ENCODE data around the gene GLS2.
"Not testable (repeated sequence)": the region's sequence is repeated elsewhere in the genome, so short reads cannot be mapped to it uniquely, and the experiment has no call there.

The GLS2 gene

DNA sequence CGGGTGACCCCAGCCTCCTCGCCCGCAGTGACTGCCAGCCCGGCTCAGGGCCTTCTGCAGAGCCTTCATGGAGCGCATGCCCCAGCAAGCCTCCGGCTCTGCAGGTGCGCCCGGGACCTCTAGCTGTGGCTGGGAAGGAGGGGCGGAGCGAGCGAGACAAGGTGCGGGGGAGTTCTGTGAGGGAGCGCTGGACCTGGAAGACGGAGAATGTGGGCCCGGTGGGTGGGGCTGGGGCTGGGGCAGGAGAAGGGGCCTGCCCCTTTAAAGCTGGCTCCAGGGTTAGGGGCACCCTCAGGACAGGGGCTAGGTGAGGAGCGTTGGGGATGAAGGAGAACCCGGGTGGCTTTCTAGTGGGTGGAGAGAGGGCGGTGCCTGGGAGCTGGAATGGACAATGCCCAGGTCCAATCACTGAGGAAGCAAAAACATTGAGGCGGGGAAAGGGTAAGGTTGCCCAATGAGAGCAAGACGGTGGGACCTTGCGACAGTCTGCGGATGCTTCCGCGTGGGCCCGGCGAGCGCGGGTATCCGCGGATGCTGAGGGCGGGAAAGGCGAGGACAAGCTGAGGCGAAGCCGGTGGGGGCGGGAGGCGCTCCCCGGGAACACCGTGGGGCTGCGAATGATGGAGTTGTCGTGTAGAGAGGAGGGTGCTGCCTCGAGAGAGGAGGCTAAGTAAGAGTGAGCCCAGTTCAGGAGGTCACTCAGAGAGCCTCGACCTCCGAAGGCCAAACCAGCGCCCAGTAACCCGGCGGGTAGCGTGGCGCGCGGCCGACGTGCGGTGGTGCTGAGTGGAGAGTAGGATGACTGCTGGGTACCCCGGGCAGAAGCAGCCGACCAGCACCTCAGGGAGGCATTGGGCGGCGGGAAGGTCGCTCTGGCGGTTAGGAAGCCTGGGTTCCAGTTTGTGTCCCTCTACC lies at the start of gene GLS2:
TSS of gene GLS2 (minus strand) at position 121 of the 915 bp plus-strand sequence. CDS start at position 78, 43 bp downstream.
- peak; percentile 82 for DNase-seq

DNA sequence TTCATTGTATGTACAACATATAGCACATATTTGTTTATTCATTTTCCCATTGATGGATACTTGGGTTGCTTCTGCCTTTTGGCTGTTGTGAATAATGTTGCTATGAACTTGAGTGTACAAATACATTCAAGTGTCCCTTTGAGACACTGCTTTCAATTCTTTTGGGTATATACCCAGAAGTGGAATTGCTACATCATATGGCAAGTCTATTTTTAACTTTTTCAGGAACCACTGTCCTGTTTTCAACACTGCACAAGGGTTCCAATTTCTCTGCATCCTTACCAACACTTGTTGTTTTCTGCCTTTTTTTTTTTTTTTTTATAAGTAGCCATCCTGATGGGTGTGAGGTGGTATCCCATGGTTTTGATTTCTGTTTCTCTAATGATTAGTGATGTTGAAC lies 49.6 kb upstream of the GLS2 start:
- no peak for DNase-seq

- DNase-seq: no peak
Observed at GRCh38 chr12:56530390-56531055, 42.6 kb upstream of the GLS2 start.

DNA sequence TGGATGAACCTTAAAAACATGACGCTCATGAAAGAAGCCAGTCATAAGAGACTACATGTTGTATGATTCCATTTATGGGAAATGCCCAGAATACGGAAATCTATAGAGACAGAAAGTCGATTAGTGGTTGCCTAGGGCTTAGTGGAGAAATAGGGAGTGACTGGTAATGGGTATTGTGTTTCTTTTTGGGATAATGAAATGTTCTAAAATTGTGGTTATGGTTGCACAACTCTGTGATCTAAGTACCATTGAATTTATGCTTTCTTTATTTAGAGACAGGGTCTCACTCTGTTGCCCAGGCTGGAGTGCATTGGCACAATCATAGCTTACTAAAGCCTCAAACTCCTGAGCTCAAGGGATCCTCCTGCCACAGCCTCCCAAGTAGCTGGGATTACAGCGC lies 41.7 kb upstream of the GLS2 start:
- DNase-seq: no peak

DNA sequence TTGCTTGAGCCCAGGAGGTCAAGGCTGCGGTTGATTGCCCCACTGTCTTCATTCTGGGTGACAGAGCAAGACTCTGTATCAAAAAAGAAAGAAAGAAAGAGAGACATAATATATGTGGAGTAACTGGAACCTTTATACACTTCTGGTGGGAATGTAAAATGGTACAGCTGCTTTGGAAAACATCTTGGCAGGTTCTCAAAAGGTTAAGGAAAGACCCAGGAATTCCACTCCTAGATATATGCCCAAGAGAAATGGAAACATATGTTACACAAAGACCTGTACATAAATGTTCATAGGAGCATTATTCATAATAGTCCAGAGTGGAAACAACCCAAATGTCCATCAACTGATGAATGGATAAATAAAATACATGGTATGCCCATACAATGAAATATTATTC lies 40.9 kb upstream of the GLS2 start:
- DNase-seq: no peak

DNA sequence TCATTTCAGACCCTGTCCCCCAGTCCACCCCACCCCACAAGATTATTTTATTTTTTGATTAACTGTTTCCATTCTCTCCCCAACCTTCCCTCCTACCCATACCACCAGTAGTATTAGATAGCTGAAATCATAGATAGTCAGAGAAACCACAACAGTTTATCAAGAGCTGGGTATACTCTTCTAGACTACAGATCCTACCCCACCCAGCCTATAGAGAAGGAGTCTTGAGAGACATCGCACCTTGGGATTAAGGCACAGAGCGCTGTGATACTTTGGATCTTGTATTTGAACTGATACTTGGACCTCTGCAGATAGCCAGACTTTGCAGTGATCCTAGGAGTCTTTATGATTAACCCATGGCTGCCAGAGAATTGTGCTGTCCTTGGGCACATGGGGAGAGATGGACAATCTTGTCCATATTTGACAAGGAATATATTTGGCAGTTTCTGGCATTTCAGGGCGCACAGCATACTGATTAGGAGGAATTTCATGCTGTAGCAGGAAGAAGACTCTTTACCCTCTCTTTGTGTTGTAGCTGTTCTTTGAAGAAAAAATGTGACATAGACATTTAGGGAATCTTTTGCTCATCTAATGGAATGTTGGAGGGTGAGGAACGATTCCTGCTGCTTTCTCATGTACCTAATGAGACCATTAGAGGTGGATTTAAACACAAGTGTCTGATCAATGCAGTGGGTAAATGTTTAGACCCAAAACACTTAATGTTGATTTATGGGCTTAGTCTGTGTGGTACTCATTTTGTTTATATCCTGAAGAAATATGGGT lies 34.6 kb upstream of the GLS2 start:
- DNase-seq: no peak

- peak; percentile 62 for DNase-seq
Observed at GRCh38 chr12:56521590-56522371, 33.8 kb upstream of the GLS2 start, which contains the start of gene RBMS2. Gene RBMS2, plus strand, starts transcription at chr12:56521820. Its CDS starts 204 bp downstream, at chr12:56522024.

DNA sequence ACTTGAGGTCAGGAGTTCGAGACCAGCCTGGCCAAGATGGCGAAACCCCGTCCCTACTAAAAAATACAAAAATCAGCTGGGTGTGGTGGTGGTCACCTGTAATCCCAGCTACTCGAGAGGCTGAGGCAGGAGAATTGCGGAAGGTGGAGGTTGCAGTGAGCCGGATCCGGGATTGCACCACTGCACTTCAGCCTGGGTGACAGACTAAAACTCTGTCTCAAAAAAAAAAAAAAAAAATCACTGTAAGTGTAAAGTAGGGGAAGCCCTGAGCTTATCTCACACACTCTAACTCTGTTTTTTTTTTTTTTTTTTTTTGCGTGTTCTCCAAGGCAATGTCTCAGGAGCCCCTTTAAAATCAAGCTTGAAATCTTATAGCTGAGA lies 33.2 kb upstream of the GLS2 start:
- no peak for DNase-seq

- DNase-seq: no peak
Observed at GRCh38 chr12:56520506-56520905, 32.5 kb upstream of the GLS2 start.

- DNase-seq: no peak
Observed at GRCh38 chr12:56520048-56520447, 32.1 kb upstream of the GLS2 start.

DNA sequence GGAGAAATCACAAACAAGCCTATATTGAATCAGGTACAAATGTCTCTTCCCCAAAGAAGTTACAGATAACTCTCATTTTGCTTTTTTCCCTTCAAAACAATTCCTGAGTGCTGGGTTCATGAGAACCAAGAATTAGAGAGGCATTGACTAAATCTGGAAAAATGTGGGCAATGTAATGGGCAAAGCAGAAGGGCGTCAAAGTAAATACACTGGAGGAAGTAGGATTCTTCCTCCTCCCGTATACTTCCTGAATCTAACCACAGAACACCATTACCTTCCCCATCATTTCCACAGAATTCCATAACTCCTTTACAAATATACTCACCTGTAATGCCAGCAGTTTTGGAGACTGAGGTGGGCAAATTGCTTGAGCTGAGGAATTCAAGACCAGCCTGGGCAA lies 30.6 kb upstream of the GLS2 start:
- DNase-seq: no peak

DNA sequence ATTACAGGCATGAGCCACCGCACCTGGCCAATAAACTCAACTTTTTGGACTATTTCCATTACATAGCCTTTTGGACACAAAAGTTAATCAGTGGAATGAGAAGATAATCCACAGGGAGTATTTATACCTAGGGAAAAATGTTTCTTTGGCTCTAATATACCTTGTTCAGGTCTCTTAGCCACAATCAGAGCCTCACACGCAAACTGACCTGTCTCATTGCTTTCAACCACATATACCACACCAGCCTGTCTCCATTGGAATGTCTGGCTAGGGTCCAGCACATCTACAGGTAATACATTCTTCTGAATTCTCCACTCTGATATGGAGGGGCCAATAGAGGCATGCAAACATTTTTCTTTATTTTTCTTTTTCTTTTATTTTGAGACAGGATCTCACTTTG lies 29.9 kb upstream of the GLS2 start:
- DNase-seq: no peak

GRCh38 chr12:56514014-56514318 lies 26.0 kb upstream of the GLS2 start:
- not testable (repeated sequence) for DNase-seq

DNA sequence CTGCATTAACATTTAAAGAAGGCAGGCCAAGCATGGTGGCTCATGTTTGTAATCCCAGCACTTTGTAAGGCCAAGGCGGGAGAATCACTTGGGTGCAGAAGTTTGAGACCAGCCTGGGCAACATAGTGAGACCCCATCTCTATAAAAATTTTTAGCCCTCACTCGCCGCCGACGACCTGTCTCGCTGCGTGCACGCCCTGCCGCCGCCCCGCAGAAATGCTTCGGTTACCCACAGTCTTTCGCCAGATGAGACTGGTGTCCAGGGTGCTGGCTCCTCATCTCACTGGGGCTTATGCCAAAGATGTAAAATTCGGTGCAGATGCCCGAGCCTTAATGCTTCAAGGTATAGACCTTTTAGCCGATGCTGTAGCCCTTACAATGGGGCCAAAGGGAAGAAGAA lies 22.8 kb upstream of the GLS2 start:
- DNase-seq: no peak

- not testable (repeated sequence) for DNase-seq
Observed at GRCh38 chr12:56499879-56500278, 11.9 kb upstream of the GLS2 start.

GRCh38 chr12:56499452-56499851 lies 11.5 kb upstream of the GLS2 start:
- not testable (repeated sequence) for DNase-seq

- not testable (repeated sequence) for DNase-seq
Observed at GRCh38 chr12:56498126-56498902, 10.4 kb upstream of the GLS2 start.

GRCh38 chr12:56496704-56497103 lies 8.7 kb upstream of the GLS2 start:
- DNase-seq: not testable (repeated sequence)

DNA sequence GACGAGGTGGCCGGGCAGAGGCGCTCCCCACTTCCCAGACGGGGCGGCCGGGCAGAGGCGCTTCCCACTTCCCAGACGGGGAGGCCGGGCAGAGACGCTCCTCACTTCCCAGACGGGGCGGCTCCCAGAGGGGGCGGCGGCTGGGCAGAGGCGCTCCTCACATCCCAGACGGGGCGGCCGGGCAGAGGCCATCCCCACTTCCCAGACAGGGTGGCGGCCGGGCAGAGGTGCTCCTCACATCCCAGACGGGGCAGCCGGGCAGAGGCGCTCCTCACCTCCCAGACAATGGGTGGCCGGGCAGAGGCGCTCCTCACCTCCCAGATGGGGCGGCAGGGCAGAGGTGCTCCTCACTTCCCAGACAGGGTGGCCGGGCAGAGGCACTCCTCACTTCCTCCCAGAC lies 6.5 kb upstream of the GLS2 start:
- DNase-seq: not testable (repeated sequence)

DNA sequence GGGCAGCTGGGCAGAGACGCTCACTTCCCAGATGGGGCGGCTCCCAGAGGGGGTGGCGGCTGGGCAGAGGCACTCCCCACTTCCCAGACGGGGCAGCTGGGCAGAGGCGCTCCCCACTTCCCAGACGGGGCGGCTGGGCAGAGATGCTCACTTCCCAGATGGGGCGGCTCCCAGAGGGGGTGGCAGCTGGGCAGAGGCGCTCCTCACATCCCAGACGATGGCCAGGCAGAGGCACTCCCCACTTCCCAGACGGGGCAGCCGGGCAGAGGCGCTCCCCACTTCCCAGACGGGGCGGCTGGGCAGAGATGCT lies 6.1 kb upstream of the GLS2 start:
- DNase-seq: not testable (repeated sequence)

DNA sequence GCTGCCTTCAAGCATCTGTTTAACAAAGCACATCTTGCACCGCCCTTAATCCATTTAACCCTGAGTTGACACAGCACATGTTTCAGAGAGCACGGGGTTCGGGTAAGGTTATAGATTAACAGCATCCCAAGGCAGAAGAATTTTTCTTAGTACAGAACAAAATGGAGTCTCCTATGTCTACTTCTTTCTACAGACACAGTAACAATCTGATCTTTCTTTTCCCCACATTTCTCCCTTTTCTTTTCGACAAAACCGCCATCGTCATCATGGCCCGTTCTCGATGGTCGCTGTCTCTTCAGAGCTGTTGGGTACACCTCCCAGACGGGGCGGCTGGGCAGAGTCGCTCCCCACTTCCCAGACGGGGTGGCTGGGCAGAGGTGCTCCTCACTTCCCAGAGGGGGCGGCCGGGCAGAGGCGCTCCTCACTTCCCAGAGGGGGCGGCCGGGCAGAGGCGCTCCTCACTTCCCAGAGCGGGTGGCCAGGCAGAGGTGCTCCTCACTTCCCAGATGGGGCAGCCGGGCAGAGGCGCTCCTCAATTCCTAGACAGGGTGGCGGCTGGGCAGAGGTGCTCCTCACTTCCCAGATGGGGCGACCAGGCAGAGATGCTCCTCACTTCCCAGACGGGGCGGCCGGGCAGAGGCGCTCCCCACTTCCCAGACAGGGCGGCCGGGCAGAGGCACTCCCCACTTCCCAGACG lies 5.6 kb upstream of the GLS2 start:
- DNase-seq: not testable (repeated sequence)
